WTC11 (cell line): Measurements from ENCODE around the gene GPD1.

Source experiments
- CTCF ChIP-seq: fragments of 200-600 bp; IDR thresholded peaks from 2 replicates; pipeline ENCODE4 v1.8.0; 2022; ENCODE audit warnings: antibody characterized with exemption
- ELF4 ChIP-seq: sonication (generic); formaldehyde crosslinking; IDR thresholded peaks from 2 replicates; pipeline ENCODE4 v1.8.1; 2022; ENCODE audit warnings: low read depth, mild to moderate bottlenecking, moderate library complexity, missing genetic modification reagents
- JUN ChIP-seq: sonication (generic); formaldehyde crosslinking; IDR thresholded peaks from 2 replicates; pipeline ENCODE4 v1.8.0; 2023; ENCODE audit warnings: mild to moderate bottlenecking, missing genetic modification reagents
- ZBTB21 ChIP-seq: sonication (generic); formaldehyde crosslinking; IDR thresholded peaks from 2 replicates; pipeline ENCODE4 v1.8.1; 2023; ENCODE audit warnings: mild to moderate bottlenecking, missing genetic modification reagents, borderline replicate concordance
- TF ChIP-seq, protein P1 (sequence below): sonication (generic); formaldehyde crosslinking; conservative IDR thresholded peaks from 2 replicates; pipeline ENCODE4 v1.8.1; 2022; ENCODE audit warnings: mild to moderate bottlenecking, missing genetic modification reagents

- peak; percentile 23; the same call in 1 of the 2 replicates for TF ChIP-seq CTCF
- TF ChIP-seq ELF4: no peak
- TF ChIP-seq, protein P1, sequence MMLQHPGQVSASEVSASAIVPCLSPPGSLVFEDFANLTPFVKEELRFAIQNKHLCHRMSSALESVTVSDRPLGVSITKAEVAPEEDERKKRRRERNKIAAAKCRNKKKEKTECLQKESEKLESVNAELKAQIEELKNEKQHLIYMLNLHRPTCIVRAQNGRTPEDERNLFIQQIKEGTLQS (CRISPR knock-in tag): no peak
- no peak for TF ChIP-seq JUN (CRISPR knock-in tag)
- no peak for TF ChIP-seq ZBTB21 (CRISPR knock-in tag)
These were observed 2.1 kb upstream of the GPD1 start for GRCh38 chr12:50101663-50102062.
